Hepatocyte (in vitro differentiated cells): Measurements from ENCODE around the gene FHL1. TPM values are rescaled to one million over a fixed set of nuclear protein-coding genes. Genes with fewer than 3 reads are reported as not detected.

Source experiments
- DNase-seq: peaks from one replicate; pipeline ENCODE4 v3.0.0-alpha.2; 2016; ENCODE audit warnings: low spot score
- H2AFZ ChIP-seq: fragments of 200-600 bp; sonication (generic); 2 replicates; pipeline ENCODE4 v1.6.0; 2016; ENCODE audit warnings: antibody characterized with exemption, mild to moderate bottlenecking
- H3K27ac ChIP-seq: fragments of 200-600 bp; sonication (generic); 2 replicates; pipeline ENCODE4 v1.5.1; 2016; ENCODE audit warnings: mild to moderate bottlenecking
- H3K27me3 ChIP-seq: fragments of 200-600 bp; sonication (generic); 2 replicates; pipeline ENCODE4 v1.6.1; 2016
- H3K36me3 ChIP-seq: fragments of 200-600 bp; sonication (generic); replicated peaks from 2 replicates; pipeline ENCODE4 v1.5.1; 2016; ENCODE audit warnings: low read depth; ENCODE audit not compliant: insufficient read depth
- H3K4me1 ChIP-seq: fragments of 200-600 bp; sonication (generic); 2 replicates; pipeline ENCODE4 v1.5.1; 2016; ENCODE audit warnings: mild to moderate bottlenecking, moderate library complexity; ENCODE audit not compliant: insufficient read depth
- H3K4me2 ChIP-seq: fragments of 200-600 bp; sonication (generic); 2 replicates; pipeline ENCODE4 v1.6.0; 2016
- H3K4me3 ChIP-seq: fragments of 200-600 bp; sonication (generic); 2 replicates; pipeline ENCODE4 v1.5.1; 2016; ENCODE audit warnings: mild to moderate bottlenecking
- H3K79me2 ChIP-seq: fragments of 200-600 bp; sonication (generic); 2 replicates; pipeline ENCODE4 v1.6.0; 2017; ENCODE audit warnings: mild to moderate bottlenecking
- H3K9me2 ChIP-seq: fragments of 200-600 bp; sonication (generic); replicated peaks from 2 replicates; pipeline ENCODE4 v1.6.0; 2017; ENCODE audit warnings: mild to moderate bottlenecking; ENCODE audit not compliant: insufficient read depth
- H3K9me3 ChIP-seq: fragments of 200-600 bp; sonication (generic); 2 replicates; pipeline ENCODE4 v1.5.1; 2016; ENCODE audit warnings: low read depth, mild to moderate bottlenecking
- H4K20me1 ChIP-seq: fragments of 200-600 bp; sonication (generic); 2 replicates; pipeline ENCODE4 v1.6.0; 2016; ENCODE audit warnings: mild to moderate bottlenecking; ENCODE audit not compliant: insufficient read depth, poor library complexity, severe bottlenecking
- CTCF ChIP-seq: fragments of 200-600 bp; sonication (generic); IDR thresholded peaks from 2 replicates; pipeline ENCODE4 v1.5.1; 2016; ENCODE audit warnings: antibody characterized with exemption, mild to moderate bottlenecking; ENCODE audit not compliant: poor library complexity
- EZH2 ChIP-seq: fragments of 200-600 bp; sonication (generic); IDR thresholded peaks from 2 replicates; pipeline ENCODE4 v1.6.1; 2016; ENCODE audit warnings: antibody characterized with exemption, mild to moderate bottlenecking, borderline replicate concordance
- EZH2phosphoT487 ChIP-seq: fragments of 200-600 bp; sonication (generic); IDR thresholded peaks from one replicate; pipeline ENCODE4 v1.6.1; 2018; ENCODE audit warnings: antibody characterized with exemption, mild to moderate bottlenecking, low read depth, moderate library complexity; ENCODE audit not compliant: unreplicated experiment, severe bottlenecking
- WGBS: methylation state at CpG from one replicate; pipeline ENCODE4 v1.1.6; 2016; ENCODE audit warnings: low lambda C conversion rate; ENCODE audit errors: missing lambda C conversion rate; 5-methylcytosine and 5-hydroxymethylcytosine counted together
- polyA plus RNA-seq: library from polyadenylated mRNA; unstranded; fragments of >200 nt; fragmentation: Nextera tagmentation; extraction: Ambion mirVana; gene quantifications from 2 replicates; pipeline ENCODE4 v1.2.1, GENCODE V29; 2016
- total RNA-seq: library from RNA; depleted of rRNA; stranded (reverse); fragments of >200 nt; gene quantifications from 2 replicates; pipeline ENCODE4 v1.2.3, GENCODE V29; 2014

Gene FHL1
- total and polyA plus RNA-seq, 2 experiments from 2014 or later, result 31.5 to 40.0 TPM

DNA sequence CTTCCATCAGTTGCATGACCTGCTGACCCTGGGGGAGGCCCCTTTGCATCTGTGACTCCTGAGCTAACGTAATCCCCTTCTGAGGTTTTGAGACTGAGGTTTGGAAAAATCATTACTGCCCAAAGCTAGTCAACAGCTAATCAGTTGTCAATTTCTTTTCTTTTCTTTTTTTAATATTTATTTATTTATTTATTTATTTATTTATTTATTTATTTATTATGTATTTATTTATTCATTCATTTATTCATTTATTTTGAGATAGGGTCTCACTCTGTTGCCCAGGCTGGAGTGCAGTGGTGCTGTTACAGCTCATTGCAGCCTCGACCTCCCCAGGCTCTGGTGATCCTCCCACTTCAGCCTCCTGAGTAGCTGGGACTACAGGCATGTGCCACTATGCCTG is 25.1 kb upstream of the FHL1 start:
- Histone ChIP-seq H3K4me2 (no peak overlapping the region), H3K79me2 (no peaks in the 10 kb centered on the region), H3K4me1 (no peaks in the 10 kb centered on the region), H3K27ac (no peak overlapping the region), H3K4me3 (no peak overlapping the region), H3K9me3 (no peaks in the 10 kb centered on the region), H3K9me2 (no peaks in the 10 kb centered on the region), H4K20me1 (no peaks in the 10 kb centered on the region), H3K27me3 (no peaks in the 10 kb centered on the region), H3K36me3 (no peaks in the 10 kb centered on the region), H2AFZ (no peak overlapping the region)
- TF ChIP-seq EZH2phosphoT487 (no peak), EZH2 (no peak), CTCF (no peak)
- DNase-seq, result no peak
- WGBS, result 71% methylated on average over 2 of the region's 2 CpGs

DNA sequence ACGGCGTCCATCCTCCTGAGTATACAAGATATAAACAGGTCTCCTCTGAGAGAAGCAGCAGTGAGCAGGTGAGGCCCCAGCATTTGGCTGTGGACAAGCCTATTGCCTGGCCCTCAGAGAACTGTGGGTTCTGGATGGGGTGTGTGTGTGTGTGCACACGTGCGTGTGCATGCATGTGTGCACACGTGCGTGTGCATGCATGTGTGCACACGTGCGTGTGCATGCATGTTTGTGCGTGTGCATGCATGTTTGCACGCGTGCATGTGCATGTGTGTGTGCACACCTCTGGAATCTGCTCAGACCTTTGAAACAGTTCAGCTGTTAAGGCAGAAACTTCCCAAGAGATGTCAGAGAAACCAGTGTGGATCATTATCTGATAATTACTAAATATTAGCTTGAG is 22.2 kb upstream of the FHL1 start:
- H3K27ac ChIP-seq, result no peak overlapping the region
- no peaks in the 10 kb centered on the region for H3K36me3 ChIP-seq
- no peaks in the 10 kb centered on the region for H3K4me1 ChIP-seq
- no peak overlapping the region for H2AFZ ChIP-seq
- H3K27me3 ChIP-seq, result no peaks in the 10 kb centered on the region
- H3K4me2 ChIP-seq, result no peak overlapping the region
- TF ChIP-seq EZH2phosphoT487, result no peak
- no peak for TF ChIP-seq CTCF
- TF ChIP-seq EZH2, result no peak
- H4K20me1 ChIP-seq, result no peaks in the 10 kb centered on the region
- H3K9me2 ChIP-seq, result no peaks in the 10 kb centered on the region
- DNase-seq, result no peak
- H3K9me3 ChIP-seq, result no peaks in the 10 kb centered on the region
- no peaks in the 10 kb centered on the region for H3K79me2 ChIP-seq
- WGBS, result 94% methylated on average over 11 of the region's 11 CpGs
- no peak overlapping the region for H3K4me3 ChIP-seq

DNA sequence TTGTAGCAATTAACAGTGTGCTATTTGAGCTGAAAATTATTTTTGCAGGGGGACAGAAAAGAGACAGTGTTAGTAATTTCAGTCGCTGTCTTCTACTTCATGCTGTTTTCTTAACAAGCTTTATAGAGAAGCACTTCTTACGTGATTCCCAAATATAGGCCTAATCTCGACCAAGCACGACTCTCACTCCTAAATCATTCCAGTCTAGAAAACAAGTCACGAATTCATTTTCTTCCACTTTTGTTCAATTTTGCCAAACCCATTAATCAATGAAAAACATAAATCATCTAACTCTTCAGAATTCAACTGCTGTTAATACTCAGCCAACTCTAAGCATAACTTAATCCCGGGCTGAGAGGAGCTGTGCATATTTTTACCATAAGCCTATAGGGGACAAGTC is 21.0 kb upstream of the FHL1 start:
- TF ChIP-seq CTCF (no peak), EZH2 (no peak), EZH2phosphoT487 (no peak)
- no peaks in the 10 kb centered on the region for H4K20me1 ChIP-seq
- H3K9me3 ChIP-seq, result no peaks in the 10 kb centered on the region
- H3K27ac ChIP-seq, result no peak overlapping the region
- no peak overlapping the region for H2AFZ ChIP-seq
- H3K4me3 ChIP-seq, result no peak overlapping the region
- no peaks in the 10 kb centered on the region for H3K9me2 ChIP-seq
- H3K27me3 ChIP-seq, result no peaks in the 10 kb centered on the region
- H3K4me2 ChIP-seq, result no peak overlapping the region
- no peaks in the 10 kb centered on the region for H3K36me3 ChIP-seq
- DNase-seq, result no peak
- no peaks in the 10 kb centered on the region for H3K79me2 ChIP-seq
- H3K4me1 ChIP-seq, result no peaks in the 10 kb centered on the region
- 75% methylated on average over 6 of the region's 6 CpGs for WGBS

DNA sequence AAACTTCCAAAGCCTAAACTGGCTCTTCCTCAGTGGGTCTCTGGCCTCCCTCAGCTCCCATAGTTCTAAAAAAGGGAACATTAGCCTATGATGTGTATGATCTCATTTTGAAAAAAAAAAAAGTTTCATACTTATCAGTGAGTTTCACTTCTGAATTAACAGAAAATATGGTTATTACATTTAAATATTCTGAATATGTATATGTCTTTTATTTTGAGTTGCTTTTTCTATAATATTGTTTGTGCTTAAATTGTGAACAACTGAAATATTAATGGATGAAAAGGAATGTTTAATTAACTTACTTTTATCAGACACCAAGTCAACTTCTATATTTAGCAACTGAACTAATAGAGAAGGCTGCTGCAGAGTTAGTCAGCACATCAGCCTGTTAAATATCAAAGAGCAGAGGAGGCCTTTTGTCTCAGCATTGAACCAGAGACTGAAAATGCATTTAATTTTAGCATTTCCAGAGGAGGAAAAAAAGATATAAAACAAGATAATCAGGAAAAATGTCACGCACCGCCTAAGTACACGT is 20.4 kb upstream of the FHL1 start:
- Histone ChIP-seq H3K79me2 (no peaks in the 10 kb centered on the region), H3K9me2 (no peaks in the 10 kb centered on the region), H3K9me3 (no peaks in the 10 kb centered on the region), H3K4me1 (no peaks in the 10 kb centered on the region), H3K4me2 (no peak overlapping the region), H3K27me3 (no peaks in the 10 kb centered on the region), H3K4me3 (no peak overlapping the region), H3K36me3 (no peaks in the 10 kb centered on the region), H4K20me1 (no peaks in the 10 kb centered on the region), H3K27ac (no peak overlapping the region), H2AFZ (no peak overlapping the region)
- DNase-seq, result no peak
- 76% methylated on average over 3 of the region's 3 CpGs for WGBS
- no peak for TF ChIP-seq EZH2
- TF ChIP-seq EZH2phosphoT487, result no peak
- TF ChIP-seq CTCF, result no peak
